Endothelial cell of umbilical vein (primary cell): ENCODE results near the gene KCTD11. TPM values are rescaled to one million over a fixed set of nuclear protein-coding genes. Genes with fewer than 3 reads are reported as not detected.

Experiments used
- BruUV-seq: library from RNA; stranded (reverse); fragments of 400-500 nt; replicated peaks from 2 replicates; lab custom pipeline; 2021; lab: Mats Ljungman, UMichigan
- CTCF ChIA-PET: fragments of 300-600, 350-600 bp; sonication (Branson Sonifier 250); formaldehyde crosslinking; loops from one replicate; lab custom pipeline; 2021; ENCODE audit warnings: antibody characterized with exemption, inconsistent platforms; lab: Charles Lee
- POLR2A ChIA-PET: fragments of 300-600, 350-600 bp; sonication (Branson Sonifier 250); formaldehyde crosslinking; loops from one replicate; lab custom pipeline; 2021; ENCODE audit warnings: antibody characterized with exemption, inconsistent platforms; lab: Charles Lee
- DNase-seq: peaks from one replicate; pipeline ENCODE4 v3.0.0-alpha.2; 2011; ENCODE audit warnings: low read depth, low spot score
- FAIRE-seq: peaks from 2 replicates; lab custom pipeline; 2011; peaks lifted over from hg19 to GRCh38; lab: Jason Lieb, UNC
- H2AFZ ChIP-seq: 2 replicates; pipeline ENCODE4 v1.6.0; 2012; ENCODE audit warnings: low read depth, low read length, control low read depth, inconsistent platforms
- H3K27ac ChIP-seq: 2 replicates; pipeline ENCODE4 v1.5.1; 2011; ENCODE audit warnings: low read depth, mild to moderate bottlenecking, control low read depth, low read length, moderate library complexity; ENCODE audit not compliant: insufficient read depth
- H3K27me3 ChIP-seq, 2 experiments: 2 replicates each; pipeline versions ENCODE4 v1.6.0 to v1.6.1; 2011; ENCODE audit warnings: low read length in 2 of 2, mixed read lengths in 1 of 2; ENCODE audit not compliant: control insufficient read depth in 2 of 2, insufficient read depth in 2 of 2
- H3K36me3 ChIP-seq, 2 experiments: 2 replicates in 1 of 2; 3 replicates in 1 of 2; pipeline ENCODE4 v1.5.1; 2011; ENCODE audit warnings: low read length in 2 of 2, mild to moderate bottlenecking in 1 of 2, moderate library complexity in 1 of 2; ENCODE audit not compliant: control insufficient read depth in 2 of 2, insufficient read depth in 2 of 2; ENCODE audit errors: extremely low read depth in 1 of 2
- H3K4me1 ChIP-seq: 3 replicates; pipeline ENCODE4 v1.5.1; 2011; ENCODE audit warnings: mild to moderate bottlenecking, low read length; ENCODE audit not compliant: control insufficient read depth, insufficient read depth; ENCODE audit errors: extremely low read depth
- H3K4me2 ChIP-seq: 2 replicates; pipeline ENCODE4 v1.6.1; 2011; ENCODE audit warnings: low read length, control low read depth, mixed read lengths; ENCODE audit not compliant: insufficient read depth
- H3K4me3 ChIP-seq, 3 experiments: fragments of 200-600 bp in 1 of 3; sonication (generic), shearing (Covaris generic) in 1 of 3; replicated peaks in 1 of 3; 2 replicates each; pipeline ENCODE4 v1.5.1; 2011 to 2016; ENCODE audit warnings: control low read depth in 3 of 3, low read length in 3 of 3, mild to moderate bottlenecking in 2 of 3, inconsistent platforms in 1 of 3, low read depth in 1 of 3, moderate library complexity in 1 of 3; ENCODE audit not compliant: insufficient read depth in 1 of 3
- H3K79me2 ChIP-seq: 2 replicates; pipeline ENCODE4 v1.6.0; 2012; ENCODE audit warnings: low read length, inconsistent platforms; ENCODE audit not compliant: control insufficient read depth, insufficient read depth
- H3K9ac ChIP-seq: replicated peaks from 2 replicates; pipeline ENCODE3; 2011; ENCODE audit warnings: low read length, control low read depth; ENCODE audit not compliant: insufficient read depth; ENCODE audit errors: extremely low read depth
- H3K9me1 ChIP-seq: replicated peaks from 3 replicates; pipeline ENCODE4 v1.6.0; 2011; ENCODE audit warnings: mild to moderate bottlenecking, low read length; ENCODE audit not compliant: control insufficient read depth, insufficient read depth; ENCODE audit errors: extremely low read depth
- H3K9me3 ChIP-seq: replicated peaks from 2 replicates; pipeline ENCODE4 v1.5.1; 2012; ENCODE audit warnings: low read length, inconsistent platforms; ENCODE audit not compliant: control insufficient read depth, insufficient read depth
- H4K20me1 ChIP-seq: replicated peaks from 2 replicates; pipeline ENCODE3; 2011; ENCODE audit warnings: mild to moderate bottlenecking, low read length; ENCODE audit not compliant: control insufficient read depth, insufficient read depth; ENCODE audit errors: extremely low read depth
- CTCF ChIP-seq, 2 donors: IDR thresholded peaks; 1 replicate in 1 of 2; 2 replicates in 1 of 2; pipeline ENCODE4 v1.5.1; 2011; ENCODE audit warnings: low read length in 2 of 2, mild to moderate bottlenecking in 2 of 2, moderate library complexity in 2 of 2, control low read depth in 1 of 2, inconsistent platforms in 1 of 2, low read depth in 1 of 2; ENCODE audit not compliant: insufficient read depth in 1 of 2; ENCODE audit errors: extremely low read depth in 1 of 2
- EZH2 ChIP-seq: IDR thresholded peaks from 2 replicates; pipeline ENCODE4 v1.6.1; 2012; ENCODE audit warnings: borderline replicate concordance, low read depth, mild to moderate bottlenecking, moderate library complexity, low read length, inconsistent platforms; ENCODE audit not compliant: severe bottlenecking
- FOS ChIP-seq: IDR thresholded peaks from 2 replicates; pipeline ENCODE4 v1.6.1; 2011; ENCODE audit warnings: mild to moderate bottlenecking, low read length, moderate library complexity, borderline replicate concordance; ENCODE audit not compliant: insufficient read depth
- GATA2 ChIP-seq: IDR thresholded peaks from 2 replicates; pipeline ENCODE4 v1.7.0; 2011; ENCODE audit warnings: low read depth, mild to moderate bottlenecking, moderate library complexity, mixed read lengths, low read length; ENCODE audit not compliant: insufficient read length, insufficient read depth
- JUN ChIP-seq: IDR thresholded peaks from 2 replicates; pipeline ENCODE4 v1.6.1; 2011; ENCODE audit warnings: borderline replicate concordance, low read depth; ENCODE audit not compliant: insufficient read length, insufficient read depth
- MAX ChIP-seq: IDR thresholded peaks from 2 replicates; pipeline ENCODE4 v1.6.1; 2011; ENCODE audit not compliant: insufficient read depth, insufficient read length
- MYC ChIP-seq: IDR thresholded peaks from one replicate; pipeline ENCODE4 v1.6.1; 2011; ENCODE audit warnings: mild to moderate bottlenecking, low read depth, low read length
- POLR2A ChIP-seq: IDR thresholded peaks from 2 replicates; pipeline ENCODE4 v1.6.1; 2012; ENCODE audit warnings: low read depth, mild to moderate bottlenecking, control low read depth, low read length
- POLR2AphosphoS5 ChIP-seq: IDR thresholded peaks from 2 replicates; pipeline ENCODE4 v1.6.1; 2012; ENCODE audit warnings: low read depth, mild to moderate bottlenecking, control low read depth, low read length, moderate library complexity; ENCODE audit not compliant: insufficient read depth
- dilution Hi-C: fragments of 300-500 bp; cut with MboI; formaldehyde crosslinking; loops from one replicate; pipeline ENCODE4 v1.15.0; 2019; ENCODE audit warnings: low sequenced_read_pairs; ENCODE audit not compliant: extremely low pct_ligation_motif_present
- intact Hi-C: fragments of 100-400 bp; cut with micrococcal nuclease; formaldehyde crosslinking; loops from one replicate; pipeline ENCODE4 v1.10.0; 2022
- polyA plus RNA-seq, 4 experiments: library from polyadenylated mRNA; depleted of rRNA in 3 of 4; stranded (reverse) in 3 of 4; unstranded in 1 of 4; fragments of >200 nt; gene quantifications; 2 replicates each; pipeline versions ENCODE4 v1.2.1 to v1.2.3, GENCODE V29; 2011 to 2012; ENCODE audit warnings: missing spikeins in 1 of 4
- total RNA-seq: library from RNA; stranded (reverse); gene quantifications from 2 replicates; pipeline ENCODE4 v1.2.3, GENCODE V29; 2021

The KCTD11 gene
- total and polyA plus RNA-seq, 2 donors (not counting 3 experiments of a cell fraction or from before 2014, with no cell fraction given): 3.8 to 6.5 TPM

GRCh38 chr17:7355573-7355972 lies 3.6 kb downstream of the KCTD11 start:
- Histone ChIP-seq H3K9me3 (no peaks in the 10 kb centered on the region), H3K4me2 (no peak overlapping the region), H3K9me1 (no peaks in the 10 kb centered on the region), H3K36me3 (no peaks in the 10 kb centered on the region), H2AFZ (no peak overlapping the region), H3K79me2 (no peaks in the 10 kb centered on the region), H3K27me3 (no peaks in the 10 kb centered on the region), H3K4me3 (no peak overlapping the region), H3K27ac (no peak overlapping the region), H4K20me1 (no peaks in the 10 kb centered on the region), H3K4me1 (peaks cover 13% of the 10 kb centered on the region), H3K9ac (no peak overlapping the region)
- BruUV-seq: no TSS peak
- ChIA-PET POLR2A (no interaction called here), CTCF (interaction anchor here (0.6 to 4.0 kb wide), 40 partner anchors 10 to 331 kb away, joined by 3 to 70 read pairs (median 5); partner anchors contain the start of genes CD68, NEURL4, PLSCR3 and POLR2A)
- intact Hi-C loops (loop anchor here (5.0 kb wide), 1 partner anchor 37 kb away; the partner anchor contains the start of gene PLSCR3), dilution Hi-C loops (no loop called here)
- DNase-seq: no peak
- FAIRE-seq: peak; percentile 28
- no peak for TF ChIP-seq CTCF (IDR thresholded peaks at IDR 0.05; ENCODE audit: extremely low read depth in 1 of 2, insufficient read depth in 1 of 2, low read depth in 1 of 2, low read length in 2 of 2)
- no peak for TF ChIP-seq GATA2
- no peak for TF ChIP-seq MYC
- TF ChIP-seq MAX: no peak
- TF ChIP-seq JUN: no peak
- TF ChIP-seq FOS: no peak
- TF ChIP-seq POLR2A: no peak
- no peak for TF ChIP-seq EZH2
- no peak for TF ChIP-seq POLR2AphosphoS5
